CD4-positive, alpha-beta T cell treated with Interleukin-15 for 1 hour (primary cell): ENCODE results near the gene LAT.
A peak's percentile ranks its signal among the peaks of the same experiment; 100 is the strongest.
"Not testable (repeated sequence)": the region's sequence is repeated elsewhere in the genome, so short reads cannot be mapped to it uniquely, and the experiment has no call there.

Source experiments
- DNase-seq: peaks from one replicate; pipeline ENCODE4 v3.0.0-alpha.2; 2020

LAT gene

DNA sequence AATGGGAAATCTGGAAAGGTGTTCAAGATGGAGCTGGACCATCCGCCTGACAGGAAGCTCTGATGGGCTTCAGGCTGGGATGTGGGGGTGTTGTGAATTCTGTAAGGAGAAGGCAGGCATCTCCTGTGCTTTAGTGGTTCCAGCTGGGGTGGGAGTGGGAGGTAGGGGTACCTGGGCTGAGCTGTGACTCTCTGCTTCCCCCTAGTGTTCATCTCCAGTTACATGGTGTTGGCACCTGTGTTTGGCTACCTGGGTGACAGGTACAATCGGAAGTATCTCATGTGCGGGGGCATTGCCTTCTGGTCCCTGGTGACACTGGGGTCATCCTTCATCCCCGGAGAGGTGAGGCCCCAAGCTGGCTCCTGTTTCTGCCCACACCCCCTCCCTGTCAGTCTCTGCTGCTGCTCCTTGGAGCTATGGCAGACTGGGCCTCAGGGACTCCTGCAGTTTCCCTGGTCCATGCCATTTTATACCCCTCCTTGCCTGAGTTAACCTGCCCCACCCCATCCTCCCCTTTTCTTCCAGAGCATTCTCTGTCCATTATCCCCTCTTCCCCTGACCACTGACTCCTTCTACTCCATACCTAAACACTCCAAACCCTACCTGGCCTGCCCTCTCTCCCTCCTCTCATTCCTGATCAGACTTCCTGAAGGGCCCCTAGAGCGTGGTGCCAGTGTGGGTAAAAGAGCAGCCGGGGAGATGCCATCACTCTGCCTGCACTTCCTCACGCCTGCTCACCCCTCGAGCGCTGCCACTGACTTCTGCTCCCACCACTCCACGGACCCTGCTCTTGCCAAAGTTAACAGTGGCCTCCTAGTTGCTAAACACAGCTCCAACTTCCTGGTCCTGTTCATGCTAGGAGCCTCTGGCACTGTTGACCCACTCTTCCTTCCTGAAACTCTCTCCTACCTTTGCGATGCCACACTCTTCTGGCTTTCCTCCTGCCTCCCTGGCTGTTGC, 6.9 kb upstream of the LAT start:
- DNase-seq: no peak

DNA sequence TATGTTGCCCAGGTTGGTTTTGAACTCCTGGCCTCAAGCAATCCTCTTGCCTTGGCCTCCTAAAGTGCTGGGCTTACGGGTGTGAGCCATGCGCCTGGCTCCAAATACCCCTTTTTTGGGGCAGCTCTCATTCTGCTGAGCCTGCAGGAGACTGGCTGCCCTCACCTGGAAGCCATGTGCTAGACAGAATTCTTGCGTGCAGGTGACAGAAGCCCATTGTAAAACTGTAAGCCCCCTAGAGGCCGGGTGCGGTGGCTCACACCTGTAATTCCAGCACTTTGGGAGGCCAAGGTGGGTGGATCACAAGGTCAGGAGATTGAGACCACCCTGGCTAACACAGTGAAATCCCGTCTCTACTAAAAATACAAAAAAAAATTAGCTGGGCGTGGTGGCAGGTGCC, 4.5 kb upstream of the LAT start:
- not testable (repeated sequence) for DNase-seq

DNA sequence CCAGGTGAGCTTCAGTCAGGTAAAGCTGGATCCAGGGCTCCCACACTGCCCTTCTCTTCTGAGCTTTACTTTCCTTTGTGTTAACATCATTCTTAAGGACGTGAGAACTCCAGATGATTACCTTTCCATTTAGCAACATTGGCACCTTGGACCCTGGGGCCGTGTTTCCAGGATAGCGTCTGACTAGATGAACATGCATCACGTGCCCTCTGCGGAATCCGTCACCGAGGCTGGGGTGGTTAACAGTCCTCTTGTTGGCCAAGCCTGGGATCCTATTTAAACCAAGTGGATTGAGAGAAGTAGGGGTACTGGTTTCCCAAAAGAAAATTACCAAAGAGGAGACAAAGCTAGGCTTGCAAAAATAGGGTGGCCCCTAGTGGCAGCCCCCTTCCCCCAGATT, 3.9 kb upstream of the LAT start:
- no peak for DNase-seq

DNA sequence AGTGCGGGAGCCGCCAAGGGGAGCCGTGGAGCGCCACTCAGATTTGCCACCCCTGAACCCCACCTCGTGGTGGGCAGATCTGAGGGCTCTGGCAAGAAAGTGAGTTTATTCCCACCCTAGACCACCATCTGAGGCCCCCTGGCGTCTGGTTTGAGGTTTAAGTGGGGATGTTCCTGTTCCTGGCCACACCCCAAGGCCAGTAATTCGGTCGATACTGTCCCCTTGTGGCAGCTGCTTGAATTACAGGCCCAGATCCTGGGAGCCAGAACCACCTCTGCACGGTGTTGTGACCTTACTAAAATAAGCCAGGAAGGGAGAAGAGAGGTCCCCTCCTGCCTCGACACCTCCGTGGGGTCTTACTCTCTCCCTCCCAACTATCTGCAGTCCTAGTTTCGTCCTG, 3.3 kb upstream of the LAT start:
- no peak for DNase-seq

DNA sequence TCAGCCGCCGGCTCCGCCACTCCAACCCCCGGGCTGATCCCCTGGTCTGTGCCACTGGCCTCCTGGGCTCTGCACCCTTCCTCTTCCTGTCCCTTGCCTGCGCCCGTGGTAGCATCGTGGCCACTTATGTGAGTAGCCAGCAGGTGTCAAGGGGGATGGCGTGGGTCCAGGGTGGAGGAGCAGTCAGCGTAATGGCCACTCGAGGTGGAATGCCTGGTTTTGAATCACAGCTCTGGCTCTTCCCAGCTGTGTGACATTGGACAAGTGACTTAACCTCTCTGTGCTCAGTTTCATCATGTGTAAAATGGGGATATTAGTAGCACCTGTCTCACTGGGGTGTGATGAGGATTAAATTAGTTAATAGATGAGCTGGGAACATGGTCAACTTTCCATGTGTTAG, 2.4 kb upstream of the LAT start:
- DNase-seq: no peak

DNA sequence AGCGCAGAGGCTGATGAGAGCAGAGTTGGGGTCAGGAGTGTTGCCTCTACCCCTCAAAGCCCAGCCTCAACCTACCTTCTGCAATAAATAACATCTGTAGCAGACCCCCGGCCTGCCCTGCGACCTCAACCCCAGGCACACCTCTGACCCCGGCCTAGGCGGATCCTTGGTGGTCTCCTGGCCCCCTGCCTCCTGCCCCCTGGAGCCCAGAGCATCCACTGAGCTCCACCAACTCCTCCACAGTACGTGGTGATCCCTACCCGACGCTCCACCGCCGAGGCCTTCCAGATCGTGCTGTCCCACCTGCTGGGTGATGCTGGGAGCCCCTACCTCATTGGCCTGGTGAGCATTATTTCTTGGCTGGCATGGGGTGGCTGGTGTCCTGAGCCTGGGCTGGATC, 1.9 kb upstream of the LAT start:
- no peak for DNase-seq

DNA sequence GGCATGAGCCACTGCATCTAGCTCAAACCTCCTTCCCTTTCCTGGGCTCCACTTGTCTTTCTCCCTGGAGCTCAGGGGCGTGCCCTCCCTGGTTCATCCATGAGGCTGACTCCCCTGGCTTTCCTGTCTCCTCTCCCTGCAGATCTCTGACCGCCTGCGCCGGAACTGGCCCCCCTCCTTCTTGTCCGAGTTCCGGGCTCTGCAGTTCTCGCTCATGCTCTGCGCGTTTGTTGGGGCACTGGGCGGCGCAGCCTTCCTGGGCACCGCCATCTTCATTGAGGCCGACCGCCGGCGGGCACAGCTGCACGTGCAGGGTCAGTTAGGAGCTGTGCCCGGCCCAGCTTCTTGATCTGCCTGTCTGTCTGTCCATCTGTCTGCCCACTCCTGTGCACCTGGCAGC, 1.2 kb upstream of the LAT start:
- no peak for DNase-seq

DNA sequence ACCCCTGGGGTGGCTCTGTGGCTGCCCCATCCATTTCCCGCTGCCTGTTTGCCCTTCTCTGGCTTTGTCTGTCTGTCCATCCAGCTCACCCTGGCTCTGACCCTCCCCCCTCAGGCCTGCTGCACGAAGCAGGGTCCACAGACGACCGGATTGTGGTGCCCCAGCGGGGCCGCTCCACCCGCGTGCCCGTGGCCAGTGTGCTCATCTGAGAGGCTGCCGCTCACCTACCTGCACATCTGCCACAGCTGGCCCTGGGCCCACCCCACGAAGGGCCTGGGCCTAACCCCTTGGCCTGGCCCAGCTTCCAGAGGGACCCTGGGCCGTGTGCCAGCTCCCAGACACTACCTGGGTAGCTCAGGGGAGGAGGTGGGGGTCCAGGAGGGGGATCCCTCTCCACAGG, 761 bp upstream of the LAT start:
- no peak for DNase-seq

DNA sequence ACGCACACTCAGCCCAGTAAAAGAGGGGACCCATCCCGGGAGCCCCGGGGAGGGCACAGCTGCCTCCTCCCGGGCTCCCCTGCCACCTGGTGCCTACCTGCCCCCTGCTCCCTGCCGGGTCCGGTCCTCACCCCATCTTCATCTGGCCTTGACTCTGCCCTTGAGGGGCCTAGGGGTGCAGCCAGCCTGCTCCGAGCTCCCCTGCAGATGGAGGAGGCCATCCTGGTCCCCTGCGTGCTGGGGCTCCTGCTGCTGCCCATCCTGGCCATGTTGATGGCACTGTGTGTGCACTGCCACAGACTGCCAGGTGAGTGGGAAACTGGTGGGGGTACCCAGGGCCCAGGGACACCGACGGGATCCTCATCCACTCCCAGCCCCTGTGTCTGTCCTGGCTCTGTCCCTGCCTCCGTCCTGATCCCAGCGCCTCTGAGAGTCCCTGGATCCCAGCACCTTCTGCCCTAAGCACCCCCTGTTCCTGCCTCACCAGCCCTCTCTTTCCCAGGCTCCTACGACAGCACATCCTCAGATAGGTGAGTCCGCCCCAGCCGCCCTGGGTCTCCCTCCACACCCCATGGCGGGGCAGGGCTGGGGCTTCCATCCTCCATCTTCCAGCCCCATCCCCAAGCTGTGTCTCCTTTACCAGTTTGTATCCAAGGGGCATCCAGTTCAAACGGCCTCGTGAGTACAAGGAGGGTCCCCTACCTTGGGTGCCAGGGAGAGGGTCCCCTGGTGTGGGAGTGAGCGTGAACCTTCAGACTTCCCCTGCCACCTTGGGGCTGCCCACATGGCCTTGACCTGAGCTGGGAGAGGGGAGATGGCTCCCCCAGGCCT, 574 bp downstream of the LAT start:
- DNase-seq: no peak

DNA sequence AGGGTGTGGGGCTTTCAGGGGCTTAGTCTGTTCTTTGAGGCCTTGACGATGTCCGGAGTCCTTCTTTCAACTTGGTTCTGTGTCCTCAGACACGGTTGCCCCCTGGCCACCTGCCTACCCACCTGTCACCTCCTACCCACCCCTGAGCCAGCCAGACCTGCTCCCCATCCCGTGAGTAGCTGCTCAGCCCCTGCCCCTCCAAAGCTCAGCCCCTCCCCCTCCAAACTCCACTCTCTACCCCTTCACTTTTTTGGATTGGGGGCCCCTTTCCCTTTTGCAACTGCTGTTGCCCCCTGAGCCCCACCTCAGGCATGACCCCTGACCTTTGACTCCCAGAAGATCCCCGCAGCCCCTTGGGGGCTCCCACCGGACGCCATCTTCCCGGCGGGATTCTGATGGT, 1.2 kb downstream of the LAT start:
- no peak for DNase-seq

DNA sequence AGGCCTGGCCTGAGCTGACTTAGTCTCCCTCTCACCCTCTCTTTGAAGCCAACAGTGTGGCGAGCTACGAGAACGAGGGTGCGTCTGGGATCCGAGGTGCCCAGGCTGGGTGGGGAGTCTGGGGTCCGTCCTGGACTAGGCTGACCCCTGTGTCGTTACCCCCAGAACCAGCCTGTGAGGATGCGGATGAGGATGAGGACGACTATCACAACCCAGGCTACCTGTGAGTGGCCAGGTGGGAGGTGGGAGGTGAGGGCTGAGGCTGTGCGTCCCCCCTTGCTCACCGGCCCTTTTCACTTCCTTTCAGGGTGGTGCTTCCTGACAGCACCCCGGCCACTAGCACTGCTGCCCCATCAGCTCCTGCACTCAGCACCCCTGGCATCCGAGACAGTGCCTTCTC, 1.6 kb downstream of the LAT start:
- no peak for DNase-seq

DNA sequence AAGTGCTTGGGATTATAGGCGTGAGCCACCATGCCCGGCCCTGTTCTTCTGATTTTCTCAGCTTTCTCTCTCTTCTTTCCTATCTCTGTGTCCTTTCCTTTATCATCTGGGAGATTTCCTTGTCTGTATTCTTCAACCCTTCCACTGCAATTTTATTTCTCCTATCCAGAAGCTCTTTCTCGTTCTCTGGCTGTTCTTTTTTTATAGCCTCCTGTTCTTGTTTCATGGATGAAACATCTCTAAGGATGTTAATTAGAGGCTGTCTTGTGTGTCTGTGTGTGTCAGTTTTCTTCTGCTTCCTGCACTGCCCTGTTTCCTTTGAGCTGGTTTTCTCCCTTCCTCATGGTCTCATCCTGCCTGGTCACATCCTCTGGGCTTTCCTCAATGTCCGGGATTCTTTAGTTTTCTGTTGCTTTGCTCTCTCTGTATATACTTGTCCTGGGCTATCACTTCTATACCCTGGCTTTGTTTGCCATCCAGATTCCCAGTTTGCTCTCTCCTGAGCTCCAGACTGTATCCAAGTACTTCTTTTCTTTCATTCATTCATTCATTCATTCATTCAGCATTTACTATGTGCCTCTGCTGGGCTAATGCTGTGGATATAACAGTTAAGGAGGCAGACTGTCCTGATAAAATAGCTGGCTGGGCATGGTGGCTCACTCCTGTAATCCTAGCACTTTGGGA, 2.5 kb downstream of the LAT start:
- no peak for DNase-seq

DNA sequence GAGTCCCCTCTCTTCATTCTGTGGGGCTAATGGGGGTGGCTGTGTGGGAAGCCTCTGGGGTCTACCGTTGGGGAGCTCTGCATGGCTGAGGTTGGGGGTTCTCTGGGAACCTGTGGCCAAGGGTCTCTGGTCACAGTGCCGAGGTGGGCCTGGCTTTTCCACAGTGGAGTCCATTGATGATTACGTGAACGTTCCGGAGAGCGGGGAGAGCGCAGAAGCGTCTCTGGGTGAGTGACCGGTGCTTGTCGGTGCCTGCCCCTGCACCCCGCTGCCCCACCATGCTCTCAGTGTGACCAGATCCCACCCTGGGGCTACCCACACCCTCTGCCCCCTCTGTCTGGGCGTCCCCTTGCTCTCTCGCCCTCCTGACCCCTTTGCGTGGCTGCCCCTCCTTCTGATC, 4.5 kb downstream of the LAT start:
- DNase-seq: no peak

DNA sequence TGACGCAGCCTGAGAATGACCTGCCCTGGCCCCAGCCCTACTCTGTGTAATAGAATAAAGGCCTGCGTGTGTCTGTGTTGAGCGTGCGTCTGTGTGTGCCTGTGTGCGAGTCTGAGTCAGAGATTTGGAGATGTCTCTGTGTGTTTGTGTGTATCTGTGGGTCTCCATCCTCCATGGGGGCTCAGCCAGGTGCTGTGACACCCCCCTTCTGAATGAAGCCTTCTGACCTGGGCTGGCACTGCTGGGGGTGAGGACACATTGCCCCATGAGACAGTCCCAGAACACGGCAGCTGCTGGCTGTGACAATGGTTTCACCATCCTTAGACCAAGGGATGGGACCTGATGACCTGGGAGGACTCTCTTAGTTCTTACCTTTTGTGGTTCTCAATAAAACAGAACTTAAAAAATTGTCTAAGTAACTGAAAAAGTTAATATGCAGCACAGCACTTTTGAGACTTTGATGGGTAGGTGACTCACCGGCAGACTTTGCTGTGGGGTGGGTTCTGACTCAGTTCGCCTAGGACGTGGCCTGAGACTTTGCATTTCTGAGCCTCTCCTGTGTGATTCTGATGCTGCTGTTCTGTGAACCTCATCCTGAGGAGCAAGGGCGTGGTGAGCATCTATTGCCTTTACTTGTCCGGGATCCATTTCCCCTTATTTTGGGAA, 5.7 kb downstream of the LAT start:
- DNase-seq: no peak

DNA sequence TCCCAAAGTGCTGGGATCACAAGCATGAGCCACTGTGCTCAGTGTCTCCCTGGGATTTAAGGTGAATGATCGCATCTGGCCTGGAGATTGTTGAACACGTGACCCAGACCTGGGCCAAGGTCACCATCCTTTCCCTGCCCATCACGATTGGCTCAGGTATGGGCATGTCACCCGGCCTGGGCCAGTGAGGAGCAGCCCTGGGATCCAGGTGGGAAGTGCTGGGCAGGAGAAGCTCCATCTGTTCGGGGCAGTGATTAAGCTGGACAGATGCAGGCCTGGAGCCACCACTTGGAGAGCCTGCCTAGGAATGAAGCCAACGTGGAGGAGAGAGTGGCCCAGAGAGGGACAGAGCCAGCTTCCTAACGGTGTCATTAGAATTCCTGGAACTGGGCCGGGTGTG, 6.8 kb downstream of the LAT start:
- no peak for DNase-seq

DNA sequence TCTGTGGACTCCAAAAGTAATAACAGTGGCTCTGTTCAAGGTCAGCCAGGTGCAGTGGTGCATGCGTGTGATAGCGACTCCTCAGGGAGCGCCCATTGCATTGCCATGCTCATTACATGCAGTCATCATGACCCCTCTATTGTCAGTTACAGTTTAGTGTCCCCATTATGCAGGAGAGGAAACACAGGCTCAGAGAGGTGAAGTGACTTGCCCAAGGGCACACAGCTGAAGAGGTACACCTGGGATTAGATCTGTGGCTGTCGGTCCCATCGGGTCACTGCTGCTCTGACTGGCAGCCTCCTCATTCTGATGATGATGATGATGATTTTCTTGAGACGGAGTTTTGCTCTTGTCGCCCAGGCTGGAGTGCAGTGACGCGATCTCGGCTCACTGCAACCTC, 7.6 kb downstream of the LAT start:
- DNase-seq: no peak

DNA sequence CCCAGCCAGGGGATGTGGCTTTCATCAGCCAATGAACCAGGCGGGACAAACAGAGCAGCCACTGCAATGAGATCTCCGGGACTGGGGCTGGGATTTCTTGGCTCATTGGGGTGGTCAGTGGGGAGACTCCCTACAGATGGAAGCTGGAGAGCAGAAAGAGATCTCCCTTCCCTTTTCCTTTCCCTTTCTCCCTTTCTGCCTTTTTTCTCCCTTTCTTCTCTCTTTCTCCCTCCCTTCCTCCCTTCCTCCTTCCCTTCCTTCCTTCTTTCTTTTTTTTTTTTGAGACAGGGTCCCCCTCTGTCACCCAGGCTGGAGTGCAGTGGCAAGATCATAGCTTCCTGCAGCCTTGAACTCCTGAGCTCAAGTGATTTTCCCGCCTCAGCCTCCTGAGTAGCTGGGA, 14.0 kb downstream of the LAT start:
- DNase-seq: no peak

DNA sequence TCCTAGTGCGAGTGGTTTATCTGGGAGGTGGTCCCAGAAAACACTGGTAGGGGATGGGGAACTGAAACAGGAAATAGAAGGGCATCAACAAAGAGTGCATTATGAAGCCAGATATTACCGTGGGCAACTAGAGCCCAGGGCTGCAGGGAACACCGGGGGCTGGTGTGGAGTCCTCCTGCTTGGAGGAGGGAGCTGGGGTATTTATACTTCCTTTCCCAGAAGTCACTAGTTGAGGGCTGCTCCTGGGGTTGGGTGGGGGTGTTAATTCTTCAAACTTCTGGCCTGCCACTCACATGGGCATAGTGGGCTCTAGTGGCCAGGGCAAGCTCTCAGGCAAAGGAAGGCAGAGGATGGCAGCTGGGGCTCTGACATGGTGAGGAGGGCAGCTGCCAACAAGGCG, 14.7 kb downstream of the LAT start:
- DNase-seq: no peak

DNA sequence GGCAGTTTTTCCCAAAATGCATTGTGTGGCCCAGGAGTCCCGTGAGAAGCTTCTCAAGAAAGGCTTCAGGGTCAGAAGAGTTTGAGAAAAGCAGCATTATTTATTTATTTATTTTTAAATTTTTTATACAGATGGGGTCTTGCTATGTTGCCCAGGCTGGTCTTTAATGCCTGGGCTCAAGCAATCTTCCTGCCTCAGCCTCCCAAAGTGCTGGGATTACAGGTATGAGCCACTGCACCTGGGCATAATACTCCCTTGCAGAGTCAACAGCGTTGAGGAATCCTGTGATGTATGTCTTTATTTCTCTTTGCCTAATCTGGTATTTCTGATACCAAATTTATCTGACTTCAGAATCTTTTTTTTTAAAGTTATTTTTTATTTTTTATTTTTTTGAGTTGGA, 15.2 kb downstream of the LAT start:
- DNase-seq: no peak

DNA sequence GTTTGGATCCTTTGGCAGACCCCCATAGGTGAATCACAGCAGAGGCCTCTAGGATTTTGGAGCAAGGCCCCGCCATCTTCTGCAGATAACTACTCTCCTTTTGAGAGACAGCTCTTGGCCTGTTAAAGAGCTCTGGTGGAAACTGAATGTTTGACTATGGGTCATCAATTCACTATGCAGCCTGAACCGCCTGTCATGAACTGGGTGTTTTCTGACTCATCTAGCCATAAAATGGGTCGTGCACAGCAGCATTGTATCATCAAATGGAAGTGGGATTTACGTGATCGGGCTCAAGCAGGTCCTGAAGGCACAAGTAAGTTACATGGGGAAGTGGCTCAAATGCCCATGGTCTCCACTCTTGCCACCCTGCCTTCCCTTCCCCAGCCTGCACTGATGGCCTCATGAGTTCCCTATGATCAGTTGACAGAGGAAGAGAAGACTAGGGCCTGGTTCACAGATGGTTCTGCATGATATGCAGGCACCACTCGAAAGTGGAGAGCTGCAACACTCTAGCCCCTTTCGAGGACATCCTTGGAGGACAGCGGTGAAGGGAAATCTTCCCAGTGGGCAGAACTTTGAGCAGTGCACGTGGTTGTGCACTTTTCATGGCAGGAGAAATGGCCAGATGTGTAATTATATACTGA, 19.8 kb downstream of the LAT start:
- DNase-seq: not testable (repeated sequence)

DNA sequence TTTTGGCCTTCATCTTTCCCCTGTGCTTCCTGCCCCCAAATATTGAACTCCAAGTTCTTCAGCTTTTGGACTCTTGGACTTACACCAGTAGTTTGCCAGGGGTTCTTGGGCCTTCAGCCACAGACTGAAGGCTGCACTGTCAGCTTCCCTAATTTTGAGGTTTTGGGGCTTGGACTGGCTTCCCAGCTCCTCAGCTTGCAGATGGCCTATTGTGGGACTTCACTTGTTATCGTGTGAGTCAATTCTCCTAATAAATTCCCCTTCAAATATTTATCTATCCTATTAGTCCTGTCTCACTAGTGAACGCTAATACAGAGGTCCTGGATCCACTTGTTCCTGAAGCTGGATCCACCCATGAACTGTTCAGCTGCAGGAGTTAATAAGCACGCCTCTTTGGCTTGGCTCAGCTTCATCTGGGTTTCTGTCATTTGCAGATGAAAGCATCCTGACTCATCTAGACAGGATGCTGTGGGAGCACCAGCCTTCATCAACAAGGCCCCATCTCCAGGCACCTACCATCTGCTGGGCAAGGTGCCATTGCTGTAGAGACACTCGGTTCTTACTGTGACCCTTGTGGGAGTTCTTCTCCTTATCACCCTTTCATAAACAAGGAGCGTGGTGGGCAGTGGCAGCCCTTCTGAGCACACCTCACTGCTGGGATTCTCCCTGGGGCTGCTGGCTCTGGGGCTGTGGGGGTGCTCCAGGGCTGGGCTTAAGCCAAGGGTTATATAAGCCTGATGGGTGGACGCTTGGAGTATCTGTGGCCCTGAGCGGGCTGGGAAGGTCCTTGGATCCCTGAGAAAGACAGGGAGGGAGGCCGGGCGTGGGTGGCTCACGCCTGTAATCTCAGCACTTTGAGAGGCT, 23.1 kb downstream of the LAT start:
- peak; percentile 67 for DNase-seq
